GM15510 (cell line): ENCODE data around the gene SEMA4G.

Experiments
- POLR2A ChIP-seq: IDR thresholded peaks from 3 replicates; pipeline ENCODE4 v1.6.1; 2011; ENCODE audit warnings: borderline replicate concordance; ENCODE audit not compliant: insufficient read length; ENCODE audit errors: extremely low read depth

Gene SEMA4G

GRCh38 chr10:100980311-100980710 is 11.0 kb downstream of the SEMA4G start:
- no peak for TF ChIP-seq POLR2A

- TF ChIP-seq POLR2A = no peak
Measured at GRCh38 chr10:100980711-100981110, 11.4 kb downstream of the SEMA4G start.

- TF ChIP-seq POLR2A = no peak
Measured at GRCh38 chr10:100981178-100981772, 12.0 kb downstream of the SEMA4G start.

GRCh38 chr10:100982916-100983830 is 13.9 kb downstream of the SEMA4G start:
- TF ChIP-seq POLR2A = no peak

GRCh38 chr10:100983868-100984671 is 14.8 kb downstream of the SEMA4G start:
- TF ChIP-seq POLR2A = no peak

GRCh38 chr10:100984672-100985177 is 15.4 kb downstream of the SEMA4G start:
- no peak for TF ChIP-seq POLR2A

GRCh38 chr10:100985336-100985735 is 16.0 kb downstream of the SEMA4G start:
- no peak for TF ChIP-seq POLR2A

- TF ChIP-seq POLR2A = no peak
Measured at GRCh38 chr10:100986623-100986951, 17.3 kb downstream of the SEMA4G start.

- peak; percentile 69 for TF ChIP-seq POLR2A
Measured at GRCh38 chr10:100986952-100987684, 17.8 kb downstream of the SEMA4G start, which contains the start of the genes MRPL43 and TWNK. Gene MRPL43 (minus strand): TSS chr10:100987497. CDS start chr10:100987443, 54 bp downstream. Gene TWNK (plus strand): TSS chr10:100987543. CDS start chr10:100988211, 668 bp downstream.

GRCh38 chr10:100987685-100988049 is 18.4 kb downstream of the SEMA4G start:
- no peak for TF ChIP-seq POLR2A

- TF ChIP-seq POLR2A = no peak
Measured at GRCh38 chr10:100988166-100988565, 18.9 kb downstream of the SEMA4G start.

- no peak for TF ChIP-seq POLR2A
Measured at GRCh38 chr10:100989088-100989487, 19.8 kb downstream of the SEMA4G start.

GRCh38 chr10:100993986-100994708 is 24.8 kb downstream of the SEMA4G start:
- no peak for TF ChIP-seq POLR2A

GRCh38 chr10:100995181-100995580 is 25.9 kb downstream of the SEMA4G start:
- no peak for TF ChIP-seq POLR2A
